Activated T-cell treated with anti-CD3 and anti-CD28 coated beads, Interleukin-2, amount 50 U/mL, for 72 hours (primary cell): ENCODE results near the gene MADD. TPM values are rescaled to one million over a fixed set of nuclear protein-coding genes. Genes with fewer than 3 reads are reported as not detected.

Experiments used
- ATAC-seq, 2 donors: fragments of 150-1000 bp; cut with Tn5 transposase; replicated peaks in 1 of 2; 2 replicates each; pipeline ENCODE4 v1.10.0; 2021; ENCODE audit warnings: moderate library complexity in 2 of 2, mild to moderate bottlenecking in 1 of 2
- DNase-seq, 2 donors: peaks; one replicate each; pipeline ENCODE4 v3.0.0; 2021 to 2022; ENCODE audit warnings: mixed read lengths in 1 of 2
- H3K27ac Mint-ChIP-seq: one replicate; pipeline ENCODE4 v1.8.0; 2022; ENCODE audit warnings: mild to moderate bottlenecking, moderate library complexity, mixed read lengths
- H3K27me3 Mint-ChIP-seq: one replicate; pipeline ENCODE4 v1.8.0; 2022; ENCODE audit warnings: low read depth, mixed read lengths
- H3K36me3 Mint-ChIP-seq, 2 donors: one replicate each; pipeline ENCODE4 v1.8.0; 2022; ENCODE audit warnings: mixed read lengths in 2 of 2, mild to moderate bottlenecking in 1 of 2; ENCODE audit not compliant: insufficient read depth in 2 of 2
- H3K4me1 Mint-ChIP-seq: one replicate; pipeline ENCODE4 v1.8.0; 2022; ENCODE audit warnings: low read depth, mixed read lengths
- H3K4me3 Mint-ChIP-seq, 2 donors: one replicate each; pipeline ENCODE4 v1.8.0; 2022; ENCODE audit warnings: mild to moderate bottlenecking in 2 of 2, mixed read lengths in 2 of 2, moderate library complexity in 2 of 2
- H3K9me3 Mint-ChIP-seq, 2 donors: one replicate each; pipeline ENCODE4 v1.8.0; 2022; ENCODE audit warnings: mixed read lengths in 2 of 2
- total RNA-seq, 2 donors: library from RNA; stranded (reverse); gene quantifications; one replicate each; pipeline ENCODE4 v1.2.3, GENCODE V29; 2022

Gene MADD
- total RNA-seq, 2 donors from 2014 or later: 68.6 to 73.5 TPM

DNA sequence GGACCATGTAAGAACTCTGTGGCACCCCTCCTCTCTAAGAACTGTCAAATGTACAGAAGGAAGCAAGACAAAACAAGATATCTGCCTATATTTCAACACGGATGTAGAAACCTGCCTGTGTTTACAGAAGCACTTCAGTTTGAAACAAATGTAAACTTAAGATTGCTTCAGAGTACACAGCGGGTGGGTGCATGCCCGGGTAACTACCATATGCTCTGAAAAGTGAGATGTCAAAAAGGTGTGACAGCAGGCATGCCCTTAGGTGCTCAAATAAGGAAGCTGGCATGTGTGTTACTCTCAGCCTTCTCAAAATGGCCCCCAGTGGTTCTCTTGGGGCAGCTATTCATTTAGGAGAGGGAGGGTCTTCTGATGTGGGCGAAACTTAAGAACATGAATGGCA lies 26.5 kb upstream of the MADD start:
- no peaks in the 10 kb centered on the region for H3K9me3 Mint-ChIP-seq
- peaks cover 11 to 29% of the 10 kb centered on the region in 2 donors for H3K36me3 Mint-ChIP-seq
- H3K4me3 Mint-ChIP-seq: no peak overlapping the region
- peak overlapping the region; percentile 52 for H3K27ac Mint-ChIP-seq
- peaks cover 38% of the 10 kb centered on the region for H3K4me1 Mint-ChIP-seq
- no peak for ATAC-seq
- no peak for DNase-seq
- H3K27me3 Mint-ChIP-seq: no peaks in the 10 kb centered on the region

DNA sequence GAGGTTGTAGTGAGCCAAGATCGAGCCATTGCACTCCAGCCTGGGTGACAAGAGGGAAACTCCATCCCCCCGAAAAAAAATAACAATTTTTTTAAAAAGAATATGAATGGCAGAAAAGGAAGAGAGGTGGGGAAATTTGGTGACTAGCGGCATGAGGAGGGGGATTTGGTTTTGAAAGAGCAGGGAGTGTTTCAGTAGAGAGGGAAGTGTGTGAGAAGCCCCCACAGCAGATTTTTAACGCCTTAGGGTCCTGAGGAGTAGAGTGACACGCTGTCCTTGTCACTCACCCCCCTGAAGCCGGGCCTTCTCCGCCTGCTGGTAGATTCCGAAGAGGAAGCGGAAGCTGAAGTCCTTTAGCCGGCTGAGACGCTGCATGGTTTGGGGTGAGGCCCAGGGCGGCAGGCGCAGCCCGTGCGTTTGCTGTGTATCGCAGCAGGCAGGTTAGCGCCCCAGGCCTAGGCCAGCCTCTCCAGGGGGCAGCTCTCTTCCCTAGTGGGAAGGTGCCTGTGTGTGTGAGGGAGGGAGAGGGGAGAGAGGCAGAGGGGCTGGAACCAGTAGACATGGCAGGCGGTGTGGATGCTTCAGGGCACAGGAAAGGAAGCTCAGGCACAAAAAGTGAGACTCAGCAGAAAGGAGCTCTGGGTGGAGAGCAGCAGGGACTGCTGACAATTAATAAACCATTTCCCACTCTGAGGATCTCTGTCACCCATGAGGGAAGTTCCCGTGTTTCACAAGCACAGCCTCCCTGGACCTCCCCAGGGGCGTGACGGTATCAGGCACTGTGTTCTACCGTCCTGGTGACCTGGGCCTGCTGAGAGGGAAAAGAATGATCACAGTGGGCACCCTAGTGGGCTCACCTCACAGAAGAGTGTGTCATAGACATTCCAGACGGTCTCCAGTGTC lies 25.2 kb upstream of the MADD start:
- ATAC-seq (no peak), DNase-seq (no peak)
- Mint-ChIP-seq H3K27ac (no peak overlapping the region), H3K9me3 (no peaks in the 10 kb centered on the region), H3K27me3 (no peaks in the 10 kb centered on the region), H3K4me3 (no peak overlapping the region), H3K4me1 (peaks cover 38% of the 10 kb centered on the region), H3K36me3 (peaks cover 10 to 28% of the 10 kb centered on the region in 2 donors)

DNA sequence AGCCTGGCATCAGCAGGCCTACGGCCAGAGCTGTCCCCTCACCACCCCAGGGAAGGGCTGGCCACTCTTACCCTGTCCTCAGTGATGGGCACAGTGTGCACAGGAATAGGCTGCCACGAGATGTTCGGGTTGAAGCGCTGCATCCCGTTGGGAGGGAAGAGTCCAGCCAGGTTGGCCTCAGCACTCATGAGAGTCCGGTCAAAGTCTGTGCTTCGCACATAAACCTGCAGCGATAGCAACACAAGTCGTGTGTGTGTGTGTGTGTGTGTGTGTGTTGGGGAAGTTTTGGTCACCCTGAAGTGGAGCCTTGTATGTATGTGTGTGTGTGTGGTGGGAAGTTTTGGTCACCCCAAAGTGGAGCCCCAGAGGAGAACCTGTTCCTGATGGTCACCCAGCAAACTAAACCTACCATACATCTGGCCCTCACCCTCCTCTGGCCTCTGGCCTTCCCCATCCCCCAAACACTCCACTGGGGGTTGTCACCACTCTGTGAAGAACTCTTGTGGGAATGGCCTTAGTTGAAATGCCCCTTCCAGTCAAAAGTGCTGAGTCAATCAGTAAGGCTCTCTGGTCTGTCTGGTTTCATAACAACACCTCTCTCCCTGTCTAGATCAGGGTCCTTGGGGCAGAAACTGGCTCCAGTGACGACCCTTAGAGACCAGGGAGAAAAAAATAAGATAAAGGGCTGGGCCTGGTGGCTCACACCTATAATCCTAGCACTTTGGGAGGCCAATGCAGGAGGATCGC lies 24.1 kb upstream of the MADD start:
- no peak overlapping the region for H3K27ac Mint-ChIP-seq
- peaks cover 8 to 18% of the 10 kb centered on the region in 2 donors for H3K36me3 Mint-ChIP-seq
- no peak overlapping the region for H3K4me3 Mint-ChIP-seq
- no peak for DNase-seq
- no peaks in the 10 kb centered on the region for H3K27me3 Mint-ChIP-seq
- H3K4me1 Mint-ChIP-seq: peaks cover 37% of the 10 kb centered on the region
- ATAC-seq: no peak
- no peaks in the 10 kb centered on the region for H3K9me3 Mint-ChIP-seq

DNA sequence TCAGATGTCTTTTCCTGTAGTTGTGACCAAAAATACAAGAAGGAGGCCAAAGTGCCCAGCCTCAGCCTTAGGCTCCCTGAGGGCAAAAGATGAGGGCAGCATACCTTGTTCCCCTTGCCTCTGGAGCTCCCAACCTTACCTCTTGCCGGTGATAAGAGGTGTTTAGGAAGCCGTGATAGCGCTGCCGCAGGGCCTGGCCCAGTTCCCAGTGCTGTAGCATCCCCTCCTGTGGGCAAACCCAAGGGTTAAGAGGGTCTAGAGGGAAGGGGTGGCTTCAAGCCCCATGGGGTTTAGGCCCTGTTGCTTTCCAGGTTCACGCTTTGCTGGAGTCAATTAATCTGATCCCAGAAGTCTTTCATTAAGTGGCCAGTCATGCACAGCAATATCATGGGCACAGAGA lies 22.4 kb upstream of the MADD start:
- Mint-ChIP-seq H3K27me3 (no peaks in the 10 kb centered on the region), H3K4me3 (peak overlapping the region; percentile 91 to 99), H3K36me3 (peaks cover 0 to 6% of the 10 kb centered on the region in 2 donors), H3K4me1 (peaks cover 19% of the 10 kb centered on the region), H3K9me3 (no peaks in the 10 kb centered on the region), H3K27ac (no peak overlapping the region)
- DNase-seq: no peak
- no peak for ATAC-seq

DNA sequence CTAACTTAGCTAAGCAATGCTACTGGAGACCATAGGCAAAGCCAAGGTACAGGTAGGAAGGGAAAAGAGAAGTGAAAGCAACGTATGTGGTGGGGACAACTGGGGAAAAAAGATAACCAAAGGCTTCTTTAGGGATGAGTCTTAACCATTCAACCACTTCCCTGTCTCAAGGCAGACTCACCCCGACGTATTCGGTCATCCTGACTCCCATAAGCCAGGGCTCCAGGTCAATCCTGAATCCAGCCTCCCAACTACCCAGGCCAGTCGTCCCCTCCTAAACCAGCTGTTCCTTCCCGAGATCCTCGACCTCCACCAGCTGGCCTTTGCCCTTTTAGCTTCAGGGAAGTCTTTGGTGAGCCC lies 21.6 kb upstream of the MADD start:
- H3K4me3 Mint-ChIP-seq: peak overlapping the region; percentile 91 to 99

DNA sequence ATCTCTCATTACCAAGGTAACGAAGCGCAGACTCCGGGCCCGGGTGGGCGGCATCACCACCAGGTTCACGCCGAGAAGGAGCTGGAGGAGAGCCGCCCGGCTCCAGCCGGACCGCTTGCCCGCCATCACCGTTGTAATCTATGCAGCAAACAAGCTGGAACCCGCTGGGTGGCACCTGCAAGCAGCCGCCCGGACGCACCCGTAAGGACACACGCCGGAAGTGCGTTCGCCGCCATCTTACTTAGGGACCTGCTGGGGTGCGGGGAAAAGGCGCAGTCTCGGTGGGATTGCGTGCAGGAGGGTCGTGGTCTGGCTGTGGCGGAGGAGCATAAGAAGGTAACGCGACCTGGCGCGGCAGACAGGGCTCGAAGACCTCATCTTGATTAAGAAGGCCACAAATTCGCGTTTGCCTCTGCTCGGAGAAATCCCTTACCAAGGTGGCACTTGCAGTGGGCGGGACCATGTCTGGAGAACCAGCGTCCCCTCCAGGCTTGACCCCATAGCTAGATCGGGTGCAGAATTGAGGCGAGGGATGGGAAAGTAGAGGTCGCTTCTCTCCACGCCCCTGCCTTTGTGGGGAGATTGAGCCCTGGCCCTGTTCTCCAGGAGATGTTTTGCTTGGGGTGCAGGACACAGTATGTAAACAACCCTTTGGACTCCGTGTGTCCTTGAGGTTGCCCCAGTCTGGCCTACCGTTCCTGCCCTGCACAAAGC lies 21.1 kb upstream of the MADD start, which contains the start of gene ACP2:
Gene ACP2 (minus strand): TSS at position 151 of the 714 bp plus-strand sequence. CDS start 25 bp downstream, at position 126.
- no peaks in the 10 kb centered on the region for H3K27me3 Mint-ChIP-seq
- DNase-seq: peak; percentile 88 to 89

More for the DNA sequence above, 21.6 kb upstream of the MADD start:
- ATAC-seq: peak; percentile 31 to 42
- Mint-ChIP-seq H3K27me3 (no peaks in the 10 kb centered on the region), H3K9me3 (no peaks in the 10 kb centered on the region), H3K36me3 (peaks cover 0 to 6% of the 10 kb centered on the region in 2 donors), H3K4me1 (peaks cover 17% of the 10 kb centered on the region), H3K27ac (peak overlapping the region; percentile 99)
- DNase-seq: peak in 1 of 2 donors; percentile 27

DNA sequence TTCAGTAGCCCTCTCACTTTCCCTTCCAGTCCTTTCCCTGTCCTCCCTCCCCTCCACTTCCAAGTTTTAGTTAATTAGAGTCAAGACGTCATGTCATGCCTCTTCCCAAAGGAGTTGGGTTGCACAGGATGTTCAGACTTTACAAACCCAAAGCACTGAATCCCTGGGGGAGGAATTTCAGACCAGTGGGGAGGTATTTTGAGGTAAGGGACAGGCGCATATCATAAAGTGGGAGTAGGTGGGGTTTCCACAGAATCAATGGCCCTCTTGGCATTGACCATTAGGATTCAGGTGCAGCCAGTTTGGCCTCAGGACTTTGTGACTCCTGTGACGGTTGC lies 20.6 kb upstream of the MADD start:
- H3K36me3 Mint-ChIP-seq: peaks cover 0 to 5% of the 10 kb centered on the region in 2 donors
- no peaks in the 10 kb centered on the region for H3K9me3 Mint-ChIP-seq
- H3K27me3 Mint-ChIP-seq: no peaks in the 10 kb centered on the region
- H3K4me3 Mint-ChIP-seq: peak overlapping the region; percentile 91 to 99
- peaks cover 17% of the 10 kb centered on the region for H3K4me1 Mint-ChIP-seq
- DNase-seq: no peak
- peak overlapping the region; percentile 99 for H3K27ac Mint-ChIP-seq
- ATAC-seq: no peak

More for the DNA sequence above, 21.1 kb upstream of the MADD start, which contains the start of gene ACP2:
- Mint-ChIP-seq H3K4me3 (peak within 1 kb of the TSS; percentile 91 to 99), H3K36me3 (peaks cover 0 to 6% of the 10 kb centered on the region in 2 donors), H3K9me3 (no peaks in the 10 kb centered on the region), H3K27ac (peak within 1 kb of the TSS; percentile 99), H3K4me1 (peaks cover 17% of the 10 kb centered on the region)
- ATAC-seq: peak; percentile 89 to 94

DNA sequence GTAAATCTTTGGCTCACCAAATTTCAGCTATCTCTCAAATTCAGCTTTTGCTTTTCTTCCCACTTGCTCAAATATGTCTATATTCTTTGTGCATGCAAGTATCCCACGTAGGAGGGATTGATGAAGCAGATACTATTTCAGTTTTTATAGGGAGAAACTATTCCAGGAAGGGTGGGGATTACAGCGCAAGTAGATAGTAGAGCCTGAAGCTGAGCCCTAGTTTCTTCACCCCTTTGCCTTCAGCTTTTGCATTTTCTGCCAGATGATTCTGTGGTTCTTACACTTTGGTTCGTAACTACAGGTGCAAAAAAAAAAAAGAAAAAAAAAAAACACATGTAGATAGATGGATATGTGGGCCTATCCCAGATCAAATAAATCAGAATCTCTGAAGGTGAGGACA lies 18.2 kb upstream of the MADD start:
- no peaks in the 10 kb centered on the region for H3K9me3 Mint-ChIP-seq
- H3K36me3 Mint-ChIP-seq: peaks cover 0 to 3% of the 10 kb centered on the region in 2 donors
- DNase-seq (no peak), ATAC-seq (no peak)
- H3K4me1 Mint-ChIP-seq: peaks cover 15% of the 10 kb centered on the region
- H3K27me3 Mint-ChIP-seq: no peaks in the 10 kb centered on the region
- H3K27ac Mint-ChIP-seq: no peak overlapping the region
- H3K4me3 Mint-ChIP-seq: no peak overlapping the region

DNA sequence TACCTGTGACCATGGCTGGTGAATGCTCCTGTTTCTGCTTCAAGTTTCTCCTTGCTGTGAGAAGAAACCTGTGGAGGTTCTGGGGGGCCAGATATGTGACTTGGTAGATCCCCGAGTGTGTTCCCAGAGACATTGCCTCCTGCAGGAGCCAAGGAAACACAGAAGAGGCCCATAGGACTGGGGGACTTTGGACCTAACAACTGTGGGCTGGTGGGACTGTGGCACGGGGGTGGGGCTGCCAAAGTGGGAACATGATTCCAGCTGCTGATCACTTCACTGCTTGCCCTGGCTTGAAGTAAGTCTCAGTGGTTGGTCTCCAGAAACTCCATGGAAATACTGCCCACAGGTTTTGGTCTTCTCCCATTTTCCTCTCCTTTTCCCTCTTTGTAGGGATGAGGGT lies 16.3 kb upstream of the MADD start:
- peaks cover 4% of the 10 kb centered on the region for H3K4me1 Mint-ChIP-seq
- H3K27ac Mint-ChIP-seq: no peak overlapping the region
- H3K36me3 Mint-ChIP-seq: peaks cover 0 to under 1% of the 10 kb centered on the region in 2 donors
- no peaks in the 10 kb centered on the region for H3K9me3 Mint-ChIP-seq
- H3K27me3 Mint-ChIP-seq: no peaks in the 10 kb centered on the region
- no peak for ATAC-seq
- H3K4me3 Mint-ChIP-seq: no peak overlapping the region
- no peak for DNase-seq

DNA sequence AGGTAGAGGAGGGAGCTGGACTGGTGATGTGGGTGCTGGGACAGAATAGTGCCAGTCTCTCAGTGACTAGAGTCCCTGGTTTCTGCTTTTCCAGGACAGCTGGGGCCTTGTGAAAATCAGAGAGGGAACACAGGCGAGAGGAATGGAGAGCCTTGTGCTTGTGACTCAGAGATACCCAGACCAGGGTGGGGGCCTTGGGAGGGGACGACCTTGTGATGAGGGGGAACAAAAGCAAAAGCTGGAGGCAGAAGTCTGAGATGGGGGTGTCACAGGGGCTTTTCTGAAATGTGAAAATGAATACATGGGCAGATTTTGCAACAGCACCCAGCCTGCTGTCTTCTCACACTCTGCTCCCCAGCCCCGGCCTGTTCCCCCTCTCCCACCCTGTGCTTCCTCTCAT lies 15.5 kb upstream of the MADD start:
- ATAC-seq (no peak), DNase-seq (no peak)
- no peaks in the 10 kb centered on the region for H3K36me3 Mint-ChIP-seq
- H3K4me3 Mint-ChIP-seq: no peak overlapping the region
- no peaks in the 10 kb centered on the region for H3K27me3 Mint-ChIP-seq
- peaks cover 9% of the 10 kb centered on the region for H3K4me1 Mint-ChIP-seq
- no peaks in the 10 kb centered on the region for H3K9me3 Mint-ChIP-seq
- no peak overlapping the region for H3K27ac Mint-ChIP-seq

DNA sequence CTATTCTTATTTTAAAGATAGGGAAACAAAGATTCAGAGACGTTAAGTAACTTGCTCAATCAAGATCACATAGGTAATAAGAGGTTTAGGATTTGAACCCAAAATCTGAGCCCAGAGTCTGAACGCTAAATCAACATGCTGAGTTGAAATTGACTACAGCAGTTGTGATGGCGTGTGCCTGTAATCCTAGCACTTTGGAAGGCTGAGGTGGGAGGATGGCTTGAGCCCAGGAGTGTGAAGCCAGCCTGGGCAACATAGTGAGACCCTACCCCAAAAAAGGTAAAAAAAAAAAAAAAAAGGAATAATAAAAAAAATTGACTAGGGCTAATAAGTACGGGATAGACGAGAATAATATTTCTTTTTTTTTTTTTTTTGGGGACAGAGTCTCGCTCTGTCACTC lies 13.6 kb upstream of the MADD start:
- Mint-ChIP-seq H3K9me3 (no peaks in the 10 kb centered on the region), H3K27ac (no peak overlapping the region), H3K4me3 (no peak overlapping the region), H3K36me3 (no peaks in the 10 kb centered on the region), H3K27me3 (no peaks in the 10 kb centered on the region), H3K4me1 (peaks cover 12% of the 10 kb centered on the region)
- ATAC-seq (no peak), DNase-seq (no peak)

DNA sequence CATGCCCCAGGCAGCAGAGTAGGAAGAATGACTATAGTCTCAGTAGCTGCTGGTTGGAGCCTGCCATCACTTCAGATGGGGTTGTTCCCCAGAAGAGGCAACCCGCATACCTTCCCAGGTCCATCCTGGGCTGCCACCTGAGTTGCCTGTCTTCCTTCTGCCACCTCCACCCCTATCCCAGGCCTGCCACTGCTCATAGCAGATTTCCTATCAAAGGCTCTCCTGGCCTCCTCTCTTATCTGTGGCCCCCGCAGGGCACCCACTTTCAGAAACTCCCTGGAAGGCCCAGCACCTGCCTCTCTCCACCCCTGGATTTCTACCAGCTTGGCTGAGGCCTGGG lies 12.8 kb upstream of the MADD start:
- H3K36me3 Mint-ChIP-seq: no peaks in the 10 kb centered on the region
- ATAC-seq: no peak
- no peaks in the 10 kb centered on the region for H3K27me3 Mint-ChIP-seq
- H3K27ac Mint-ChIP-seq: no peak overlapping the region
- H3K9me3 Mint-ChIP-seq: no peaks in the 10 kb centered on the region
- peaks cover 12% of the 10 kb centered on the region for H3K4me1 Mint-ChIP-seq
- H3K4me3 Mint-ChIP-seq: no peak overlapping the region
- DNase-seq: no peak
